GM19463 (cell line): ENCODE measurements around the gene IL26.

Experiments
- ATAC-seq: cut with Tn5 transposase; IDR thresholded peaks from one replicate; pipeline ENCODE4 v1.9.1; 2021; ENCODE audit warnings: mild to moderate bottlenecking, moderate library complexity; ENCODE audit not compliant: unreplicated experiment

Gene IL26

GRCh38 chr12:68159681-68160304 is 65.8 kb downstream of the IL26 start, which contains the start of gene IFNG:
Gene IFNG (minus strand): TSS chr12:68159740. CDS start chr12:68159615, 125 bp downstream.
- peak; percentile 58 for ATAC-seq

- ATAC-seq: no peak
Observed at GRCh38 chr12:68158432-68158831, 67.2 kb downstream of the IL26 start.

- no peak for ATAC-seq
Observed at GRCh38 chr12:68157380-68157779, 68.2 kb downstream of the IL26 start.

GRCh38 chr12:68156636-68157035 is 69.0 kb downstream of the IL26 start:
- ATAC-seq: no peak

GRCh38 chr12:68154779-68155178 is 70.8 kb downstream of the IL26 start:
- ATAC-seq: no peak
